ENCODE results near the gene NCKAP1.

DNA sequence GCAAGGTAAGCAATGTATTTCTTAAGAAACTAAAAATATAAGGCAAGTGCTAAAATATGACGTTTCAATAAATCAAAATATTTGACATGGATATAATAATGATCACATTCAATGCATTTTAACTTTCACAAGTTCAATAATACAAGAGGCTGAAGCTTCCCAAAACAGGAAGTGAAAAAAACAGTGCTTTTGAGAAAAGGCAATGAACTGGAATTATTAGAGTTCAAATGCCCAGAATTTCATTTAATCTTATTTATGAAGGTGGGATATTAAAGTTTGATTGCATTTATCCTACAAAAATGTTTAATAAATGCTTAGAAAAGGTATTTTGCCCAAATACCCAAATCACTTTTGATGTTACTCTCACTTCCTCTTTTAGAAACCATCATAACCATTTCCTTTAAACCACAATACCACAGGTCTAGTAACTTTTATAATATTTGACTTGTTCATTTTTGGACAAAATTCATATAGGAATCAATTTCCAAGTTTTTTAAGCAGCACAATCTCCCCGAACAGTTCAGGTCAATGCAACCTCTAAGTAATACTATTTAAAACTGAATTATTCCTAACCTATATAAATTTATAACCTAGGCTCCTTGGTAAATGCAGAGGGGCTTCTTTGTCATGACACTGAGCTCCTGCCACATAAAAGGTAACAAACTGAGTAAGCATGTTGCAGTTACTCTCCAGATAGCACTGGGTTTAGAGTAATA, 2.1 kb downstream of the NCKAP1 start:
- TF ChIP-seq, protein P1, sequence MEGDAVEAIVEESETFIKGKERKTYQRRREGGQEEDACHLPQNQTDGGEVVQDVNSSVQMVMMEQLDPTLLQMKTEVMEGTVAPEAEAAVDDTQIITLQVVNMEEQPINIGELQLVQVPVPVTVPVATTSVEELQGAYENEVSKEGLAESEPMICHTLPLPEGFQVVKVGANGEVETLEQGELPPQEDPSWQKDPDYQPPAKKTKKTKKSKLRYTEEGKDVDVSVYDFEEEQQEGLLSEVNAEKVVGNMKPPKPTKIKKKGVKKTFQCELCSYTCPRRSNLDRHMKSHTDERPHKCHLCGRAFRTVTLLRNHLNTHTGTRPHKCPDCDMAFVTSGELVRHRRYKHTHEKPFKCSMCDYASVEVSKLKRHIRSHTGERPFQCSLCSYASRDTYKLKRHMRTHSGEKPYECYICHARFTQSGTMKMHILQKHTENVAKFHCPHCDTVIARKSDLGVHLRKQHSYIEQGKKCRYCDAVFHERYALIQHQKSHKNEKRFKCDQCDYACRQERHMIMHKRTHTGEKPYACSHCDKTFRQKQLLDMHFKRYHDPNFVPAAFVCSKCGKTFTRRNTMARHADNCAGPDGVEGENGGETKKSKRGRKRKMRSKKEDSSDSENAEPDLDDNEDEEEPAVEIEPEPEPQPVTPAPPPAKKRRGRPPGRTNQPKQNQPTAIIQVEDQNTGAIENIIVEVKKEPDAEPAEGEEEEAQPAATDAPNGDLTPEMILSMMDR (conservative IDR thresholded peaks at IDR 0.05 in 1 of 2, IDR thresholded peaks at IDR 0.05 in 1 of 2; ENCODE audit: low read depth in 1 of 2, low read length in 2 of 2), result no peak
- no peak for TF ChIP-seq EZH2 (IDR thresholded peaks at IDR 0.05; ENCODE audit: low read length, missing control alignments)

Measured in fibroblast of lung (primary cell).